HL-60/S4 (cell line): Measurements from ENCODE around the gene GNG14.
"Not testable (repeated sequence)": the region's sequence is repeated elsewhere in the genome, so short reads cannot be mapped to it uniquely, and the experiment has no call there.

Experiments
- in situ Hi-C: fragments of 300-500 bp; cut with MboI; formaldehyde crosslinking; loops from 2 replicates; pipeline ENCODE4 v1.14.3; 2022; ENCODE audit warnings: low sequenced_read_pairs

The GNG14 gene

DNA sequence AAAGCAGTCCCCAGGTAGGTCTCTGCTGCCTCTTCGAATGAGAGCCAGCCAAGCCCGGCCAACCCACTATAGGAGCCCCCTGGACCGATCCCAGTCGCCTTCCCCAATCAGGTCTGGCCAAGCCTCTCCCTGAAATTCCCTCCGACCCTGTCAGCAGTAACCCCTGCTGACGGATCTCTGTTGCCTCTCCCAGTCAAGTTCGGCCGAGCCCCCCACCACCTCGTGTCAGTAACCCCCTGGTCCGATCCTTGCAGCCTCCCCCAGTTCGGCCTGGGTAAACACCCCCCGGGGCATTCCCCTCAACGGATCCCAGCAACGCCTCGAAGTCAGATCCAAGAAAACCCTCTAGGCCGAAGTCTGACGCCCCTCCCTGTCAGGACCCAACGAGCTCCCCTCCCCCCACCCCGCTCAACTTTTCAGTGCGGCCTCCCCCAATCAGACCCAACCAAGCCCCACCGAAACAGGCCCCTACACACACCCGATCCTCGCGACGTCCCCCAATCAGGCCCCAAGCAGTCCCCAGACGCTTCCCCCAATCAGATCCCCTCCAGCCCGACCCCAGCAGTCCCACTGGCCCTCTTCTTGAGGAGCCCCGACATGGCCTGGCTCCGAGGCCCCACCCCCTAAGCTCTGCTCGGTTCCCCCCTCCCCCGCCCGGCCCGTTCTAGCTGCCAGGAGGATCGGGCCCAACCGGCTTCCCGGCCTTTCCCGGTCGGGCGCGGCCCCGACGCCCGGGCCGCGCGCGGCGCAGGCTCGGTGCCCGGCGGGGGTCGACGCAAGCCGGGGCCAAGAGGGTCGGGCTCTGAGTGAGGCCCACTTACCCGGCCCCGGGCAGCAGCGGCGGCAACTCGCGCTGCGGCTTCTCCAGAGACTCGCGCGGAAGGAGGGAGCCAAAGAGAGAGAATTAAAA lies 34.1 kb downstream of the GNG14 start:
- in situ Hi-C loops = no loop called here

DNA sequence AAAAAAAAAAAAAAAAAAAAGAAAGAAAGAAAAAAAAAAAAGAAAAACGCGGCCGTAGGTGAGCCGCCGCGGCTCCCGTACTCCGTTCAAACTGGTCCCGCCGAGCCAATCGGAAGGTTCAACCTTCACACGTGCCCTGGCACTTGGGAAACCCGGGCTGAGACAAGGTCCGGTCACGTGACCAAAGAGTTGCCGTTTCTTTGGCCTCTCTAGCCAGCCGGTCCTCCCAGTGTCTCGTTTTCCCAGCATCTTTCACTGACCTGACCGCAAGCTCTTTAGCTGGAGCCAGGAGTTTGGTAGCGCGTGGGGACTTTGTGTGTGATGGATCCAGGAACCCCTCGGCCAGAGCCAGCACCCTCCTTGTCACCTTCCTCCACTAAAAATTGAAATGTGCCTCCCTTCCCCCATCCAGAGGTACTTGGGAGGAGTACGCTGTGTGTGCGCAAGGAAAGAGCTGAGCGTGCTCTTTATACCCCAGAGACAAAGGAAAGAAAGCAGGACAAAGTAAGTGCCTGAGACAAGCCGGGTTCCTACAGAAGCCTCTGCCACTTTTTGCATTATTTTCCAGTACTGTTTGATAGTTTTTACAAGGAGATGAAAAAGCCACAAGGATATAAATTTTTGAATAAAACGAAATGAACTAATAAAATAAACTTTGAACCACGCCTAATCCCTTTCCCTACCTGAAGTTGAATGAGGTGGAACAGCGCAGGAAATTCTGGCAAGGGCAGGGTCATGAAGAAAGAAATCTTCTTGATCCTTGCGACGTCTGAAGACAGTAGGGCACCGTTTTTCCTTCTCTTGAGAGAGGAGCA lies 35.0 kb downstream of the GNG14 start:
- in situ Hi-C loops = no loop called here

GRCh38 chr19:12723381-12723640 lies 35.5 kb downstream of the GNG14 start:
- in situ Hi-C loops = no loop called here

DNA sequence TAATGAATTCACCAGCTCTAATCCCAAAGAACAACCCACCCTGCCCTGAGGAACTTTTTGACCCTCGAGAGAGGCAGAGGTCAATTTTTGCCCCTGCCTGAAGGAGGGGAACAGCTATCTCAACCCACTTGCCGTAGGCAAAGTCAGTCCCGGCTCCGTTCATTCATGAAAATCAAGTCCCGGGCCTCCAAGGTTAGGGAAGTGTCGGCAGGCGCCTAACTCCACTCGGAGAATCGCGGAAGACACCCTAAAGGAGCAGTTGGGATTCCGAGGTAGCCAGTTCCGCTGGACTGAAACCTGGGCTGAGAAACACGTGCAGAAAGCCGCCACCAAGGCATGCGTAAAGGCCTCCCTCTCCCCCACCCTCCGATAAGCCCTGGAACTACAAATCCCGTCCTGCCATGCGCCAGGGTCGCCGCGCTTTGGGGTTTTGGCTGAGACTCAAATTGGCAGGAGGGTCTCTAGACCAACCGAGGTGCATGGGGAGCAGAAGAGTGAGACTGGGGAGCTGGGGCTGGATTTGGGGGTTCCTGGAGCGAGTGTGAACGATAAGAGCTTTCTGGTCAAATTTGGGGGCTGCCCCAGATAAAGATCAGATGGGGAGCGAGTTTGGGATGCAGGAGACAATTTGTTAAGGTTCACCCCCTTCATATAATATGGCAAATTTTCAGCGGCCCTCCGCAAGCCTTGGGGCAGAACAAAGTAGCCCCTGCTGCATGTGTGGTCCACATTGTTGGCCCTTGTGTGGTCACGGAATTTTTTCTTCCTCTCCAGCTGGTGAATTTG lies 36.0 kb downstream of the GNG14 start, which contains the start of gene TNPO2:
Gene TNPO2, minus strand, starts transcription at position 292 of the 786 bp plus-strand sequence. CDS start 2,955 bp downstream, outside the sequence.
- in situ Hi-C loops = no loop called here

DNA sequence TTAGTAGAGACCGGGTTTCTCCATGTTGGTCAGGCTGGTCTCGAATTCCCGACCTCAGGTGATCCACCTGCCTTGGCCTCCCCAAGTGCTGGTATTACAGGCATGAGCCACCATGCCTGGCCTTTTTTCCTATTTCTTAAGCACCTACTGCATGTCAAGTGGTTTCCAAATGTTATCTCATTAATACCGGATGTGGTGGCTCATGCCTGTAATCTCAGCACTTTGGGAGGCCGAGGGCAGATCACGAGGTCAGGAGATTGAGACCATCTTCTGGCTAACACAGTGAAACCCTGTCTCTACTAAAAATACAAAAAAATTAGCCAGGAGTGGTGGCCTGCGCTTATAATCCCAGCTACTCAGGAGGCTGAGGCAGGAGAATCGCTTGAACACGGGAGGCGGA lies 37.8 kb downstream of the GNG14 start:
- in situ Hi-C loops = not testable (repeated sequence)

GRCh38 chr19:12726988-12727316 lies 39.2 kb downstream of the GNG14 start:
- in situ Hi-C loops = no loop called here

DNA sequence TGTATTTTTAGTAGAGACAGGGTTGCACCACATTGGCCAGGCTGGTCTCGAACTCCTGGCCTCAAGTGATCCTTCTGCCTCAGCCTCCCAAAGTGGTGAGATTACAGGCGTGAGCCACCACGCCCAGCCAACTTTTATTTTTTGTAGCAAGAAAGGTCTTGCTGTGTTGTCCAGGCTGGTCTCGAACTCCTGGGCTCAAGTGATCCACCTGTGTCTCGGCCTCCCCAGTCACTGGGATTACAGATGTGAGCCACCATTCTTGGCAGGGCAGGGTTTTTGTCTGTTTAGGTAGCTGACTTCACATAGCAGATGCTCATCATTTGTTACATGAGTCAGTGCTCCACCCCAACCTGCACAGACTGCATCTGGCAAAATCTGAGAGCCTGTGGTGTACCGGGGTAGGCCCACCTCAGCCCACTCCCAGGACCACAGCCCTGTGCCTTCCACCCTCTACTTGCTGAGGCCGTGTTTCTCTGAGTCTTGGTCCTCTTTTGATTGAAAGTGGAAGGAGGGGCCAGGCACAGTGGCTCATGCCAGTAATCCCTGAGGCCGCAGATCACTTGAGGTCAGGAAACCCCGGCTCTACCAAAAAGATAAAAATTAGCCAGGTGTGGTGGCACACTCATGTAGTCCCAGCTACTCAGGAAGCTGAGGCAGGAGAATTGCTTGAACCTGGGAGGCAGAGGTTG lies 40.1 kb downstream of the GNG14 start:
- in situ Hi-C loops = no loop called here

DNA sequence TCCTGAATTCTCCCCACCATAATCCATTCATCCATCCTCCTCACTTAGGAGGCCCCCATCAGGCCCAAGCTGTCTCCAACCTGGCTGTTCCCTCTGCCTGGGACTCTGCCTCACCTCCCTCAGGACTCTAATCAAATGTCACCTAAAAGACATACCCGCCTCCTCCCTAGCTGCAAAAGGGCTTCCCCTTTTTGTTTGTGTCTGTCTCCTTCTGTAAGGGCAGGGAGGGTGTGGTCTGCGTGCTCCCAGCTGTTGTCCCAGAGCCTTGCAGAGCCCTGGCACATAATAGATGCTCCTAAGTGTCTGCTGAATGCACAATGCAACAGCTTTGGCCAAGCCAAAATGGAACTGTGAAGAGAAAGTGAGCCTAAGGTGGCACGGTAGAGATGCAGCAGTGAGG lies 42.3 kb downstream of the GNG14 start:
- in situ Hi-C loops = no loop called here

- in situ Hi-C loops = no loop called here
These were observed 43.5 kb downstream of the GNG14 start for GRCh38 chr19:12731337-12731736.

DNA sequence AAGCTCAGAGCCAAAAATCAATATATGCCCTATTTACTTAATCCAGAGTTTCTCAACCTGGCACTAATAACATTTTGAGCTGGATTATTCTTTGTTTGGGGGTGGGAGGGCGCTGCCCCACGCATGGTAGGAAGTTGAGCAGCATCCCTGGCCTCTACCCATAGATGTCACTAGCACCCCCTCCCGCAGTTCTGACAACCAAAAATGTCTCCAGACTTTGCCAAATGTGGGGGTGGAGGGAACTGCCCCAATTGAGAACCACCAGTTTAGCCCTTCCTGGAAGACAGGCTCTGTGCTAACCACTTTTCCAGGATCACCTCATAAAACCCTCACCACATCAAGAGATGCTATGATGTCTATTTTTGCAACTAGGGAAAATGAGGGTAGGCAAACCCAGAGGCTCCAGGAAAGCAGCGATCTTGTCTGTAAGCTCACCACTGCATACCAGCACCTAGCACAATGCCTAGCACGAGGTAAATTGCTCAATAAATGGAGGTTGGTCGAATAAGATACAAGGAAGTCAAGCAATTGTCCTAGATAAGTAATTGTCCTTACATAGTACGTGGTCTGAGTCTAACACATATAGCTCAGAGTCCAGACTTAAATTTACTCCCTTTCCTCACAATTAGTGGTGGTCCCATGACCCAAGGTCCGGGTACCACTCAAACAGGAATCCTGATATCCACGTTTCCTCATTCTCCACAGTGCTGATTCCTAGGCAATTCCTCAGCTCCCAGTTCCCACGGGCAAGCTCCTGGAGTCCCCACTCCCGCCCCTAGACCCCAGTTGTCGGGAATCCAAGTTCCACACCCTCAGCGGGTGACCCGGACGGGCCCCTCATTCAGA lies 45.8 kb downstream of the GNG14 start:
- in situ Hi-C loops = no loop called here

DNA sequence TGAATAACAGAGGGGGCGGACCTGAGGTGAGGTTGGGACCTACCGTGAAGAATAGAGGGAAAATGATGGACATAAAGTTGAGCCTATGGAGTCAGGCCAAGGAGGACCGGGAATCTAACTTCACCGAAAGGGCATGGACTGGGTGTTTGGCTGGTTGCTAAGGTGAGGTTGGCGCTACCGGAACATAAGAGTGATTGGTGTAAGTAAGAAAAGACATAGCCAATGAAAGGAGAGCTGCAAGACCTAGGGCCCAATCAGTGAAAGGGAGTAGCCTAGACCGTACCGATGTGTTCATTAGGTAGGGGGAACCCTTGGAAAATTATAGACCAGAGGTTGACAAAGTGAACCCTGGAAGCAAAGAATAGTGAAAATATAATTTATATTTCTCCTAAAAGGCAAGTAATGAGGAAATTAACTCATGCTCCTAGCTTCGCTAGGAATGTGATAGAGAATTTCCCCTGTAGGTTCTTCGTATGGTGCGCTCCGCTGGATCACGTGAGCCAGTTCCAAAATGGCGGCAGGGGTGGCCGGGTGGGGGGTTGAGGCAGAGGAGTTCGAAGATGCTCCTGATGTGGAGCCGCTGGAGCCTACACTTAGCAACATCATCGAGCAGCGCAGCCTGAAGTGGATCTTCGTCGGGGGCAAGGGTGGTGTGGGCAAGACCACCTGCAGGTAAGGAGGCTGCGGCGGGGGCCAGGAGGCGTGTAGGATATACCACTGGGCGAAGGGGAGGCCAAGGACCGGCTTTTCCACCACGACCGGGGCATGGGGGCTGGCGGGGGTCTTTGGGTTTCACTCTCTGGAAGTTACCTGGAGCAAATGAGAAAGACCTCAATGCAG lies 49.4 kb downstream of the GNG14 start, which contains the start of gene GET3:
Gene GET3, plus strand, starts transcription at position 503 of the 840 bp plus-strand sequence. Its CDS starts 9 bp downstream, at position 512.
- in situ Hi-C loops = no loop called here

GRCh38 chr19:12737835-12738351 lies 50.1 kb downstream of the GNG14 start:
- in situ Hi-C loops = no loop called here
